Fibroblast of skin of right quadriceps (primary cell): ENCODE results near the gene IL7R.
"Not testable (repeated sequence)": the region's sequence is repeated elsewhere in the genome, so short reads cannot be mapped to it uniquely, and the experiment has no call there.

ENCODE experiments used
- DNase-seq: peaks from one replicate; pipeline ENCODE4 v3.0.0-alpha.2; 2013

Gene IL7R

DNA sequence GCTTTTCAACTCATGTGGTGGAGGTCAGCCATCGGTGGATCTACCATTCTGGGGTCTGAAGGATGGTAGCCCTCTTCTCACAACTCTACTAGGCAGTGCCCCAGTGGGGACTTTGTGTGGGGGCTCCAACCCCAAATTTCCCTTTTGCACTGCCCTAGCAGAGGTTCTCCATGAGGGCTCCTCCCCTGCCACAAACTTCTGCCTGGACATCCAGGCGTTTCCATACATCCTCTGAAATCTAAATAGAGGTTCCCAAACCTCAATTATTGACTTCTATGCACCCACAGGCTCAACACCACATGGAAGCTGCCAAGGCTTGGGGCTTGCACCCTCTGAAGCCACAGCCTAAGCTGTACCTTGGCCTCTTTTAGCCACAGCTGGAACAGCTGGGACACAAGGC lies 11.2 kb upstream of the IL7R start:
- not testable (repeated sequence) for DNase-seq

DNA sequence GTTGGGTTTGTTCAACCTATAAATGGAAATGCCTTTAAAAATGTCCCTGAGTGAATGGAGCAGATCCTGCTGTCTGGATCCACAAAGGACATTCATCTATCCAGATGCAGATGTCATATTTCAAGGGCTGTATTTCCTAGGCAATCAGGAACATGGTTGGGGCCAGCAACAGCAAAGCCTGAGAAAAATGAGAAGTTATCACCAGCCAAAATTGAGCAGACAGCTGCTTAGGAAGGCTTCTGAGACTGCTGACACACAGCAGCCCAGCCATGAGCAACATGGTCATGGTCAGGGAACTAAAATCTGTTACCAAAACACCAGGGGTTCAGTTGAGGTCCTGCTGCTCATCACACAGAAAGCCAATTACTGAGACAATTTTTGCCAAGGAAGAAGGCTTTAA lies 9.2 kb upstream of the IL7R start:
- DNase-seq: no peak

DNA sequence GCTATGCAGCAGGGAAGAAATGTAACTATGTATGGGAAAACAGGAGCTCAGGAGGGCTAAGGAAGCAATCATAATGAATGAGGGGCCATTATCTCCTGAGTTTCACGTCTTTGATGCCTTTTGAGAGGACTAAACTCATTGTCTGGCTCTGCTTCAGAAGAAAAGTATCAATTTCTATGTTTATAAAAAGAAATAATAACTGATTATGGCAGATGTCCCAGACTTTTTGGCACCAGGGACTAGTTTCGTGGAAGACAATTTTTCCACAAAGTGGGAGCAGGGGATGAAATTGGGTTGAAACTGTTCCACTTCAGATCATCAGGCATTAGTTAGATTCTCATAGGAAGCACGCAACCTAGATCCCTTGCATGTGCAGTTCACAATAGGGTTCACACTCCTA lies 8.7 kb upstream of the IL7R start:
- no peak for DNase-seq

- no peak for DNase-seq
Measured at GRCh38 chr5:35849860-35850259, 6.8 kb upstream of the IL7R start.

- DNase-seq: no peak
Measured at GRCh38 chr5:35850967-35851680, 5.6 kb upstream of the IL7R start.

GRCh38 chr5:35852084-35852734 lies 4.5 kb upstream of the IL7R start:
- DNase-seq: no peak

DNA sequence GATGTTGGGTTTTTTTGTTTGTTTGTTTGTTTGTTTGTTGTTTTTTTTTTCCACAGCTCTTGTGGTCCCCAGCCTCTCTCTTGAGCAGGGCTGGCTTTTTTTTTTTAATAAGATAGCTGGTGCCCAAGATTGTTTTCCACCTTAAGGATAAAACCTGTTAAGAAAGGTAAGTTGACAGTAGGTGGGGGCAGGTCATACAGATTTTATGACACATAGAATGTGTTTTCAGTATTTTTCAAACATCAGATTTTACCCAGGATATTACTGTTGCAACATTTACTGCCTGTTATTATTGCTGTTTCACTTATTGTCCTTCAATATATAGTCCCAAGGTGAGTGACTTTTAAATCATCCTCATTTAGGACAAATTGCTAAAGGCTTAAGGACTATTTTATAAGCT lies 3.9 kb upstream of the IL7R start:
- DNase-seq: no peak

GRCh38 chr5:35853631-35854030 lies 3.1 kb upstream of the IL7R start:
- DNase-seq: no peak

- no peak for DNase-seq
Measured at GRCh38 chr5:35854248-35854647, 2.4 kb upstream of the IL7R start.

GRCh38 chr5:35855187-35855586 lies 1.5 kb upstream of the IL7R start:
- no peak for DNase-seq

DNA sequence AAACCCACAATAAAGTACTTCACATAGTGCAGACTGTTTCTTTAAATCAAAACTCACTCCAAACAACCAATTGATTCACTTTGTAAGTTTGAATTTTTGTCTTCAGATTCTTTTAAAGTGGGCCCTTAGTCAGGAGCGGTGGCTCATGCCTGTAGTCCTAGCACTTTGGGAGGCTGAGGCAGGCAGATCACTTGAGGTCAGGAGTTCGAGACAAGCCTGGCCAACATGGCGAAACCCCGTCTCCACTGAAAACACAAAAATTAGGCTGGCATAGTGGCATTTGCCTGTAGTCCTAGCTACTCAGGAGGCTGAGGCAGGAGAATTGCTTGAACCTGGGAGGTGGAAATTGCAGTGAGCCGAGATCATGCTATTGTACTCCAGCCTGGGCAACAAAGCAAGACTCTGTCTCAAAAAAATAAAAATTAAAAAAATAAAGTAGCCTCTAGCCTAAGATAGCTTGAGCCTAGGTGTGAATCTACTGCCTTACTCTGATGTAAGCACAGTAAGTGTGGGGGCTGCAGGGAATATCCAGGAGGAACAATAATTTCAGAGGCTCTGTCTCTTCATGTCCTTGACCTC lies 416 bp upstream of the IL7R start:
- DNase-seq: not testable (repeated sequence)

GRCh38 chr5:35857606-35858205 lies 1.0 kb downstream of the IL7R start:
- DNase-seq: peak; percentile 96

GRCh38 chr5:35859101-35859661 lies 2.5 kb downstream of the IL7R start:
- peak; percentile 62 for DNase-seq

DNA sequence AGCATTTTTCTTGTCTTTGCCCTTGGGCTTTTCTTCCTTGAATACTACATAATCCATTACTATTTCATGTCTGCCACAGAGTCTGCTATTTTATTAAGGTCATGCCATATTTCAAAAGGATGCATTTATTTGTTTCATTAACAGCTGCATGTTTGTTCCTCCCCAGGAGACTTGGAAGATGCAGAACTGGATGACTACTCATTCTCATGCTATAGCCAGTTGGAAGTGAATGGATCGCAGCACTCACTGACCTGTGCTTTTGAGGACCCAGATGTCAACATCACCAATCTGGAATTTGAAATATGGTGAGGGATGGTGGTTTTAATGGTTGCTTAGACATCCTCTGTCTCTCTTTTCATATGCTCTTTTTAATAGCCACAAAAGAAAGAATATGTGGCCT lies 4.0 kb downstream of the IL7R start:
- DNase-seq: peak; percentile 79

- DNase-seq: peak; percentile 53
Measured at GRCh38 chr5:35861718-35862117, 5.0 kb downstream of the IL7R start.

DNA sequence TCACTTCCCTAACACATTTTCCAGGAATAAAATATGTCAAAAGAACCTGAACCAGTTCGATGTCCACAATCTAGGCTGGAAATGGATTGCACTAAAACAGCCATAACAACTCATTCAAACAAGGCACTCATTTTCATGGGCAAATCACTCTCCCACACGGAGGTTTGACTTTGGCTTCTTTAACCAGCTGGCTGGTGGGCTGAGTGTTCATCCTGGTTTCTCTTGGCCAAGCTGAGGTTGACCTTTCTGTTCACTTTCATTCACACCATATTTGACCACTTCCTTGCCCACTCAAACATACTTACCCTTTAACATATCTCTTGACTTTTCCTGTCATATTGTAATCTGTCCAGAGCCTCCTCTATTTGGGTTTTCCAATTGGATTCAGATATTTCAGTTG lies 5.4 kb downstream of the IL7R start:
- no peak for DNase-seq

- no peak for DNase-seq
Measured at GRCh38 chr5:35863159-35863558, 6.5 kb downstream of the IL7R start.

DNA sequence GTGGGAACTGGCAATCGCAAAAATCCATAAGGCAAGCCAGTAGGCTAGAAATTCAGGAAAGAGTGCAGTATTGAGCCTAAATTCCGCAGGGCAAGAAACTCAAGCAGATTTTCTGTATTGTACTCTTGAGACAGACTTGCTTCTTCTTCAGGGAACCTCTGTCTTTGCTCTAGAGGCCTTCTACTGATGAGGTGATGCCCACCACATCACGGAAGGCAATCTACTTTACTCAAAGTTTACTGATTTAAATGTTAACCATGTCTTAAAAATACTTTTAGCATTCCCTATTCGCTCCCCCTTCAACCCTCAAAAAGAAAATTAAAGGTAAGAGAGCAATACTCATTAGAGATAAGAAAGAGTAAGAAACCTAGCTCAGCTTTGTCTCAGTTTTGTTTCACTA lies 11.3 kb downstream of the IL7R start:
- DNase-seq: no peak

- DNase-seq: no peak
Measured at GRCh38 chr5:35869685-35870277, 13.1 kb downstream of the IL7R start.

- no peak for DNase-seq
Measured at GRCh38 chr5:35870605-35871004, 13.9 kb downstream of the IL7R start.

DNA sequence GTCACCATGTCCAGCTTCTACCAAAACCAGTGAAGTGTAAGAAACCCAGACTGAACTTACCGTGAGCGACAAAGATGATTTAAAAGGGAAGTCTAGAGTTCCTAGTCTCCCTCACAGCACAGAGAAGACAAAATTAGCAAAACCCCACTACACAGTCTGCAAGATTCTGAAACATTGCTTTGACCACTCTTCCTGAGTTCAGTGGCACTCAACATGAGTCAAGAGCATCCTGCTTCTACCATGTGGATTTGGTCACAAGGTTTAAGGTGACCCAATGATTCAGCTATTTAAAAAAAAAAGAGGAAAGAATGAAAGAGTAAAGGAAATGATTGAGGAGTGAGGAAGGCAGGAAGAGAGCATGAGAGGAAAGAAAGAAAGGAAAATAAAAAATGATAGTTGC lies 19.8 kb downstream of the IL7R start:
- DNase-seq: no peak

DNA sequence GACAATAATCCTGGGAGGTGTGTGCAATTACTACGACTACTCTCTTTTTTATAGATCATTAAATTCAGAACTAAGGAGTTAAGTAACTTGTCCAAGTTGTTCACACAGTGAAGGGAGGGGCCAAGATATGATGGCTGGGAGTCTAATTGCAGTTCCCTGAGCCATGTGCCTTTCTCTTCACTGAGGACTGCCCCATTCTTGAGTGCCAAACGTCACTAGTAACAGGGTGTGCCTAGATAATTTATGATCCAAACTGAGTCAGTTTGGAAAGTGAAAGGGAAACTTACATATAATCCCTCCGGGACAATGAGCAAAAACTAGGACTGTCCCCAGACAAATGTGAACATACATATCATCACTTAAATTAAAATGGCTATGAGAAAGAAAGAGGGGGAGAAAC lies 20.2 kb downstream of the IL7R start:
- DNase-seq: peak; percentile 29

GRCh38 chr5:35877655-35878054 lies 21.0 kb downstream of the IL7R start:
- no peak for DNase-seq
